Activated T-helper 1 cell treated with anti-CD3 and anti-CD28 coated beads, Interleukin-12 subunit alpha, Interleukin-12 subunit beta, Interleukin-2, Interleukin-4 antibody, amounts not matched to agents 30 ng/mL and 10 ng/mL and 1 ng/mL, durations not matched to agents 14 hours and 24 hours and 36 hours (primary cell): ENCODE measurements around the gene SSH2. TPM values are rescaled to one million over a fixed set of nuclear protein-coding genes. Genes with fewer than 3 reads are reported as not detected.
"Not testable (repeated sequence)": the region's sequence is repeated elsewhere in the genome, so short reads cannot be mapped to it uniquely, and the experiment has no call there.

Source experiments
- DNase-seq: peaks from one replicate; pipeline ENCODE4 v3.0.0; 2021; ENCODE audit warnings: low spot score
- H3K27ac Mint-ChIP-seq: one replicate; pipeline ENCODE4 v1.8.0; 2021; ENCODE audit warnings: mild to moderate bottlenecking, mixed read lengths
- H3K27me3 Mint-ChIP-seq: one replicate; pipeline ENCODE4 v1.8.0; 2022; ENCODE audit warnings: mild to moderate bottlenecking, moderate library complexity, mixed read lengths; ENCODE audit not compliant: insufficient read depth
- H3K36me3 Mint-ChIP-seq: one replicate; pipeline ENCODE4 v1.8.0; 2021; ENCODE audit warnings: low read depth, mixed read lengths
- H3K4me1 Mint-ChIP-seq: one replicate; pipeline ENCODE4 v1.8.0; 2021; ENCODE audit warnings: low read depth, mixed read lengths
- H3K4me3 Mint-ChIP-seq: one replicate; pipeline ENCODE4 v1.8.0; 2021; ENCODE audit warnings: mild to moderate bottlenecking, moderate library complexity, mixed read lengths
- H3K9me3 Mint-ChIP-seq: one replicate; pipeline ENCODE4 v1.8.0; 2021; ENCODE audit warnings: mixed read lengths
- intact Hi-C: fragments of 100-400 bp; cut with micrococcal nuclease; formaldehyde crosslinking; loops from one replicate; pipeline ENCODE4 v1.15.1; 2024
- total RNA-seq: library from RNA; stranded (reverse); gene quantifications from 2 replicates; pipeline ENCODE4 v1.2.3, GENCODE V29; 2022

The SSH2 gene
- total RNA-seq, 1 donor from 2014 or later, result 43.6 TPM

GRCh38 chr17:29949696-29950095, 19.7 kb upstream of the SSH2 start:
- H3K4me3 Mint-ChIP-seq, result no peak overlapping the region
- peaks cover 7% of the 10 kb centered on the region for H3K9me3 Mint-ChIP-seq
- H3K27ac Mint-ChIP-seq, result no peak overlapping the region
- intact Hi-C loops, result no loop called here
- no peaks in the 10 kb centered on the region for H3K36me3 Mint-ChIP-seq
- H3K27me3 Mint-ChIP-seq, result no peaks in the 10 kb centered on the region
- H3K4me1 Mint-ChIP-seq, result peaks cover 6% of the 10 kb centered on the region
- DNase-seq, result no peak

- Mint-ChIP-seq H3K9me3 (peaks cover 3% of the 10 kb centered on the region), H3K27me3 (no peaks in the 10 kb centered on the region), H3K4me1 (peaks cover 6% of the 10 kb centered on the region), H3K4me3 (no peak overlapping the region), H3K27ac (no peak overlapping the region), H3K36me3 (no peaks in the 10 kb centered on the region)
- intact Hi-C loops, result no loop called here
- DNase-seq, result no peak
Measured at GRCh38 chr17:29948448-29949215, 18.6 kb upstream of the SSH2 start.

GRCh38 chr17:29945281-29945680, 15.3 kb upstream of the SSH2 start:
- no peaks in the 10 kb centered on the region for H3K36me3 Mint-ChIP-seq
- intact Hi-C loops, result no loop called here

GRCh38 chr17:29941334-29941733, 11.3 kb upstream of the SSH2 start, which contains the start of gene EFCAB5:
Gene EFCAB5, plus strand, starts transcription at chr17:29941634. Its CDS starts 163 bp downstream, at chr17:29941797.
- no peak within 1 kb of the TSS for H3K4me3 Mint-ChIP-seq
- intact Hi-C loops, result no loop called here
- peaks cover 2% of the 10 kb centered on the region for H3K27me3 Mint-ChIP-seq
- H3K36me3 Mint-ChIP-seq, result no peaks in the 10 kb centered on the region
- DNase-seq, result no peak
- no peak within 1 kb of the TSS for H3K27ac Mint-ChIP-seq
- H3K9me3 Mint-ChIP-seq, result no peaks in the 10 kb centered on the region
- peaks cover 9% of the 10 kb centered on the region for H3K4me1 Mint-ChIP-seq

More at GRCh38 chr17:29945281-29945680, 15.3 kb upstream of the SSH2 start:
- H3K27me3 Mint-ChIP-seq, result peaks cover under 1% of the 10 kb centered on the region
- no peak for DNase-seq
- H3K9me3 Mint-ChIP-seq, result no peaks in the 10 kb centered on the region
- H3K27ac Mint-ChIP-seq, result no peak overlapping the region
- peaks cover 6% of the 10 kb centered on the region for H3K4me1 Mint-ChIP-seq
- H3K4me3 Mint-ChIP-seq, result no peak overlapping the region

- intact Hi-C loops, result no loop called here
- H3K27me3 Mint-ChIP-seq, result peaks cover 3% of the 10 kb centered on the region
- no peak overlapping the region for H3K4me3 Mint-ChIP-seq
- peaks cover 9% of the 10 kb centered on the region for H3K4me1 Mint-ChIP-seq
- H3K9me3 Mint-ChIP-seq, result no peaks in the 10 kb centered on the region
- H3K36me3 Mint-ChIP-seq, result peaks cover 1% of the 10 kb centered on the region
- DNase-seq, result no peak
- no peak overlapping the region for H3K27ac Mint-ChIP-seq
Measured at GRCh38 chr17:29936724-29937123, 6.7 kb upstream of the SSH2 start.

- H3K27me3 Mint-ChIP-seq, H3K36me3 Mint-ChIP-seq, H3K4me1 Mint-ChIP-seq, H3K27ac Mint-ChIP-seq, intact Hi-C loops, DNase-seq, H3K4me3 Mint-ChIP-seq, H3K9me3 Mint-ChIP-seq: not testable (repeated sequence)
Measured at GRCh38 chr17:29935909-29936308, 5.9 kb upstream of the SSH2 start.

- Mint-ChIP-seq H3K4me1 (peaks cover 12% of the 10 kb centered on the region), H3K4me3 (no peak overlapping the region), H3K36me3 (peaks cover 2% of the 10 kb centered on the region), H3K27me3 (peaks cover 1% of the 10 kb centered on the region), H3K27ac (no peak overlapping the region), H3K9me3 (no peaks in the 10 kb centered on the region)
- intact Hi-C loops, result loop anchor here (5.0 kb wide), 3 partner anchors 89 to 399 kb away; partner anchors contain the start of genes ABHD15, TMIGD1 and TP53I13
- no peak for DNase-seq
Measured at GRCh38 chr17:29933379-29933778, 3.4 kb upstream of the SSH2 start.

- H3K4me1 Mint-ChIP-seq, result peaks cover 28% of the 10 kb centered on the region
- no peak overlapping the region for H3K27ac Mint-ChIP-seq
- peak; percentile 62 for DNase-seq
- H3K9me3 Mint-ChIP-seq, result no peaks in the 10 kb centered on the region
- H3K4me3 Mint-ChIP-seq, result no peak overlapping the region
- peaks cover 10% of the 10 kb centered on the region for H3K36me3 Mint-ChIP-seq
- peaks cover 1% of the 10 kb centered on the region for H3K27me3 Mint-ChIP-seq
- intact Hi-C loops, result loop anchor here (1.0 to 5.0 kb wide), 10 partner anchors 63 to 541 kb away; partner anchors contain the start of genes ABHD15, TAOK1, TMIGD1 and TP53I13
Measured at GRCh38 chr17:29931231-29931932, 1.4 kb upstream of the SSH2 start.

GRCh38 chr17:29930409-29931010, 482 bp upstream of the SSH2 start:
- Mint-ChIP-seq H3K36me3 (peaks cover 10% of the 10 kb centered on the region), H3K27me3 (no peaks in the 10 kb centered on the region), H3K4me3 (no peak overlapping the region), H3K4me1 (peaks cover 29% of the 10 kb centered on the region), H3K27ac (no peak overlapping the region), H3K9me3 (no peaks in the 10 kb centered on the region)
- intact Hi-C loops, result loop anchor here (1.0 to 5.0 kb wide), 11 partner anchors 62 to 540 kb away; partner anchors contain the start of genes ABHD15, TAOK1, TMIGD1 and TP53I13
- no peak for DNase-seq

- Mint-ChIP-seq H3K27ac (no peak overlapping the region), H3K4me1 (peaks cover 39% of the 10 kb centered on the region), H3K27me3 (no peaks in the 10 kb centered on the region), H3K9me3 (no peaks in the 10 kb centered on the region), H3K4me3 (no peak overlapping the region), H3K36me3 (peaks cover 9% of the 10 kb centered on the region)
- DNase-seq, result no peak
- intact Hi-C loops, result loop anchor here (2.0 kb wide), 2 partner anchors 14 to 340 kb away; partner anchors contain the start of gene GIT1
Measured at GRCh38 chr17:29929006-29929532, 959 bp downstream of the SSH2 start.

GRCh38 chr17:29927546-29927945, 2.5 kb downstream of the SSH2 start:
- H3K9me3 Mint-ChIP-seq, result no peaks in the 10 kb centered on the region
- peaks cover 9% of the 10 kb centered on the region for H3K36me3 Mint-ChIP-seq
- peak overlapping the region; percentile 8 for H3K4me3 Mint-ChIP-seq
- DNase-seq, result no peak
- no peaks in the 10 kb centered on the region for H3K27me3 Mint-ChIP-seq
- intact Hi-C loops, result no loop called here
- no peak overlapping the region for H3K27ac Mint-ChIP-seq
- peaks cover 39% of the 10 kb centered on the region for H3K4me1 Mint-ChIP-seq

- H3K27ac Mint-ChIP-seq, result no peak overlapping the region
- intact Hi-C loops, result no loop called here
- peaks cover 45% of the 10 kb centered on the region for H3K4me1 Mint-ChIP-seq
- no peaks in the 10 kb centered on the region for H3K9me3 Mint-ChIP-seq
- no peaks in the 10 kb centered on the region for H3K27me3 Mint-ChIP-seq
- H3K36me3 Mint-ChIP-seq, result peaks cover 12% of the 10 kb centered on the region
- no peak for DNase-seq
- no peak overlapping the region for H3K4me3 Mint-ChIP-seq
Measured at GRCh38 chr17:29924786-29925185, 5.2 kb downstream of the SSH2 start.
